ENCODE data around the gene OR2B2.

OR2B2 gene

GRCh38 chr6:27911956-27912446 lies at the start of gene OR2B2:
Gene OR2B2 (minus strand): TSS chr6:27912396. CDS start chr6:27912319, 77 bp downstream.
- H4K20me1 ChIP-seq (ENCODE audit: insufficient read depth, low read length): no peaks in the 10 kb centered on the region
- no peaks in the 10 kb centered on the region for H3K27me3 ChIP-seq (replicated peaks; ENCODE audit: insufficient read depth, low read length)
- no peak within 1 kb of the TSS for H3K4me3 ChIP-seq (ENCODE audit: low read length)
- no peaks in the 10 kb centered on the region for H3K4me1 ChIP-seq (ENCODE audit: low read length)
- no peak for DNase-seq
- H3K9ac ChIP-seq (ENCODE audit: low read length): no peak within 1 kb of the TSS
- no peaks in the 10 kb centered on the region for H3F3A ChIP-seq (ENCODE audit: insufficient read depth, low read length)
- no peak within 1 kb of the TSS for H3K27ac ChIP-seq (ENCODE audit: low read length)
- no peaks in the 10 kb centered on the region for H3K36me3 ChIP-seq (replicated peaks; ENCODE audit: insufficient read depth, low read length)
- H3K79me2 ChIP-seq (ENCODE audit: low read length): no peaks in the 10 kb centered on the region
- TF ChIP-seq EZH2 (optimal IDR thresholded peaks at IDR 0.05; ENCODE audit: low read depth, low read length) (no peak), EZH2phosphoT487 (IDR thresholded peaks at IDR 0.05; ENCODE audit: low read length) (no peak), CTCF (IDR thresholded peaks at IDR 0.05; ENCODE audit: low read length) (no peak)
- no peaks in the 10 kb centered on the region for H3K9me3 ChIP-seq (replicated peaks; ENCODE audit: insufficient read depth, low read length)
- H3K9me2 ChIP-seq (replicated peaks; ENCODE audit: insufficient read depth, low read length): no peaks in the 10 kb centered on the region
- H3K4me2 ChIP-seq (ENCODE audit: low read depth, low read length): no peak within 1 kb of the TSS
- H2AFZ ChIP-seq (ENCODE audit: low read length): no peak within 1 kb of the TSS

- Histone ChIP-seq H3K4me2 (ENCODE audit: low read depth, low read length) (no peak overlapping the region), H3K27me3 (replicated peaks; ENCODE audit: insufficient read depth, low read length) (no peaks in the 10 kb centered on the region), H3K9ac (ENCODE audit: low read length) (no peak overlapping the region), H4K20me1 (ENCODE audit: insufficient read depth, low read length) (no peaks in the 10 kb centered on the region), H3K27ac (ENCODE audit: low read length) (no peak overlapping the region), H3K79me2 (ENCODE audit: low read length) (no peaks in the 10 kb centered on the region), H3K9me2 (replicated peaks; ENCODE audit: insufficient read depth, low read length) (no peaks in the 10 kb centered on the region), H3K9me3 (replicated peaks; ENCODE audit: insufficient read depth, low read length) (no peaks in the 10 kb centered on the region), H2AFZ (ENCODE audit: low read length) (no peak overlapping the region), H3K4me3 (ENCODE audit: low read length) (no peak overlapping the region), H3K4me1 (ENCODE audit: low read length) (no peaks in the 10 kb centered on the region), H3F3A (ENCODE audit: insufficient read depth, low read length) (no peaks in the 10 kb centered on the region), H3K36me3 (replicated peaks; ENCODE audit: insufficient read depth, low read length) (no peaks in the 10 kb centered on the region)
- TF ChIP-seq CTCF (IDR thresholded peaks at IDR 0.05; ENCODE audit: low read length): no peak
- TF ChIP-seq EZH2phosphoT487 (IDR thresholded peaks at IDR 0.05; ENCODE audit: low read length): no peak
- no peak for TF ChIP-seq EZH2 (optimal IDR thresholded peaks at IDR 0.05; ENCODE audit: low read depth, low read length)
- DNase-seq: no peak
Measured at GRCh38 chr6:27957516-27957915, 45.3 kb upstream of the OR2B2 start.

- H3K4me2 ChIP-seq (ENCODE audit: low read depth, low read length): no peak within 1 kb of the TSS
- H3K4me1 ChIP-seq (ENCODE audit: low read length): no peaks in the 10 kb centered on the region
- H3K27me3 ChIP-seq (replicated peaks; ENCODE audit: insufficient read depth, low read length): no peaks in the 10 kb centered on the region
- H4K20me1 ChIP-seq (ENCODE audit: insufficient read depth, low read length): no peaks in the 10 kb centered on the region
- no peaks in the 10 kb centered on the region for H3K79me2 ChIP-seq (ENCODE audit: low read length)
- TF ChIP-seq EZH2 (optimal IDR thresholded peaks at IDR 0.05; ENCODE audit: low read depth, low read length) (no peak), CTCF (IDR thresholded peaks at IDR 0.05; ENCODE audit: low read length) (no peak), EZH2phosphoT487 (IDR thresholded peaks at IDR 0.05; ENCODE audit: low read length) (no peak)
- H3K27ac ChIP-seq (ENCODE audit: low read length): no peak within 1 kb of the TSS
- H3K9ac ChIP-seq (ENCODE audit: low read length): no peak within 1 kb of the TSS
- H2AFZ ChIP-seq (ENCODE audit: low read length): no peak within 1 kb of the TSS
- H3K9me3 ChIP-seq (replicated peaks; ENCODE audit: insufficient read depth, low read length): no peaks in the 10 kb centered on the region
- no peaks in the 10 kb centered on the region for H3F3A ChIP-seq (ENCODE audit: insufficient read depth, low read length)
- no peak within 1 kb of the TSS for H3K4me3 ChIP-seq (ENCODE audit: low read length)
- H3K36me3 ChIP-seq (replicated peaks; ENCODE audit: insufficient read depth, low read length): no peaks in the 10 kb centered on the region
- no peaks in the 10 kb centered on the region for H3K9me2 ChIP-seq (replicated peaks; ENCODE audit: insufficient read depth, low read length)
- DNase-seq: no peak
Measured at GRCh38 chr6:27956941-27957340, 44.7 kb upstream of the OR2B2 start, which contains the start of gene OR2B6. Gene OR2B6 (plus strand): TSS chr6:27957241. CDS start chr6:27957241, 0 bp downstream.

All from MM.1S (cell line).